Spleen (tissue), 11 donors: Measurements from ENCODE around the gene EXD3. TPM values are rescaled to one million over a fixed set of nuclear protein-coding genes. Genes with fewer than 3 reads are reported as not detected.
A peak's percentile ranks its signal among the peaks of the same experiment; 100 is the strongest.

Experiments
- DNase-seq: peaks from one replicate; pipeline ENCODE4 v3.0.0-alpha.2; 2020
- H3K27ac ChIP-seq, 8 donors: fragments of 200-600 bp; sonication (generic) in 7 of 8; 1 replicate in 4 of 8; 2 replicates in 4 of 8; pipeline versions ENCODE4 v1.5.0 to v1.8.0; 2016 to 2021; ENCODE audit warnings: inconsistent platforms in 4 of 8, mild to moderate bottlenecking in 4 of 8, moderate library complexity in 1 of 8
- H3K27me3 ChIP-seq, 7 donors: fragments of 200-600 bp; sonication (generic) in 6 of 7; replicated peaks in 1 of 7; 1 replicate in 4 of 7; 2 replicates in 3 of 7; pipeline versions ENCODE4 v1.5.0 to v1.8.0; 2016 to 2021; ENCODE audit warnings: inconsistent platforms in 3 of 7, mild to moderate bottlenecking in 1 of 7
- H3K36me3 ChIP-seq, 6 donors: fragments of 200-600 bp; sonication (generic) in 5 of 6; 1 replicate in 4 of 6; 2 replicates in 2 of 6; pipeline versions ENCODE4 v1.5.0 to v1.8.0; 2016 to 2021; ENCODE audit warnings: inconsistent platforms in 2 of 6
- H3K4me1 ChIP-seq, 6 donors: fragments of 200-600 bp; sonication (generic) in 5 of 6; 1 replicate in 3 of 6; 2 replicates in 3 of 6; pipeline versions ENCODE4 v1.5.0 to v1.8.0; 2016 to 2021; ENCODE audit warnings: inconsistent platforms in 3 of 6
- H3K4me3 ChIP-seq, 8 donors: fragments of 200-600 bp; sonication (generic) in 7 of 8; 1 replicate in 4 of 8; 2 replicates in 4 of 8; pipeline versions ENCODE4 v1.5.0 to v1.8.0; 2016 to 2021; ENCODE audit warnings: inconsistent platforms in 4 of 8, mild to moderate bottlenecking in 4 of 8, moderate library complexity in 2 of 8
- H3K9me3 ChIP-seq, 8 donors: fragments of 200-600 bp; sonication (generic) in 7 of 8; 1 replicate in 4 of 8; 2 replicates in 4 of 8; pipeline versions ENCODE4 v1.5.0 to v1.8.0; 2016 to 2021; ENCODE audit warnings: inconsistent platforms in 4 of 8
- POLR2A ChIP-seq, 3 donors: fragments of 450-650 bp; IDR thresholded peaks; one replicate each; pipeline ENCODE4 v1.5.1; 2017; ENCODE audit warnings: antibody characterized with exemption in 3 of 3, mild to moderate bottlenecking in 1 of 3
- POLR2AphosphoS5 ChIP-seq, 3 donors: sonication (generic); formaldehyde crosslinking; IDR thresholded peaks; one replicate each; pipeline ENCODE4 v1.5.1; 2017; ENCODE audit warnings: antibody characterized with exemption in 3 of 3
- WGBS, 5 donors: extraction: QIAGEN DNeasy Blood & Tissue Kit in 3 of 5; methylation state at CpG; one replicate each; pipeline versions ENCODE4 v1.1.5 to v1.1.7; 2013 to 2018; 5-methylcytosine and 5-hydroxymethylcytosine counted together
- intact Hi-C: fragments of 100-400 bp; cut with DNase I; formaldehyde crosslinking; loops from one replicate; pipeline ENCODE4 v1.15.0; 2023; ENCODE audit warnings: low total_unique reads
- polyA plus RNA-seq, 3 donors: library from polyadenylated mRNA; stranded (reverse); fragments of 200-250 nt; gene quantifications; one replicate each; pipeline ENCODE4 v1.2.1, GENCODE V29; 2013
- total RNA-seq, 7 donors: library from RNA; depleted of rRNA in 3 of 7; stranded (reverse); fragments of >200 nt in 3 of 7; fragmentation: NEBNext Ultra II Directional in 4 of 7; extraction: Animal tissue kit (Norgen Biotek cat#: 25700) in 4 of 7; gene quantifications; one replicate each; pipeline versions ENCODE4 v1.1.0 to v1.2.1, GENCODE V29; 2016 to 2021
- TF ChIP-seq, protein P1 (sequence below), 11 experiments: fragments of 200-600 bp in 7 of 11; fragments of 450-650 bp in 4 of 11; sonication (generic) in 4 of 11; IDR thresholded peaks in 8 of 11; conservative IDR thresholded peaks in 3 of 11; 1 replicate in 7 of 11; 2 replicates in 4 of 11; pipeline versions ENCODE4 v1.4.0 to v1.8.0; 2016 to 2021; ENCODE audit warnings: antibody characterized with exemption in 11 of 11, inconsistent platforms in 4 of 11, mild to moderate bottlenecking in 1 of 11
- donor health status: healthy with polysubstance abuse.
- donor health status: DM: no; HTN: no; CAD: no; lungs with moderate emphysema.
- donor health status: DM: no; HTN: no; CAD: no.
- donor health status: Bipolar disorder and iron deficiency.
- donor health status: healthy.
- donor health status: DM: no; HTN: no; CAD: no.
- donor health status: DM: yes; HTN: yes; CAD: no.

EXD3 gene
- total and polyA plus RNA-seq, 10 donors = 14.5 to 62.3 (median 36.3) TPM

GRCh38 chr9:137339045-137339907 lies 83.7 kb downstream of the EXD3 start:
- no peak for DNase-seq
- peaks cover 3 to 28% (median 18%) of the 10 kb centered on the region in 8 donors for H3K9me3 ChIP-seq

DNA sequence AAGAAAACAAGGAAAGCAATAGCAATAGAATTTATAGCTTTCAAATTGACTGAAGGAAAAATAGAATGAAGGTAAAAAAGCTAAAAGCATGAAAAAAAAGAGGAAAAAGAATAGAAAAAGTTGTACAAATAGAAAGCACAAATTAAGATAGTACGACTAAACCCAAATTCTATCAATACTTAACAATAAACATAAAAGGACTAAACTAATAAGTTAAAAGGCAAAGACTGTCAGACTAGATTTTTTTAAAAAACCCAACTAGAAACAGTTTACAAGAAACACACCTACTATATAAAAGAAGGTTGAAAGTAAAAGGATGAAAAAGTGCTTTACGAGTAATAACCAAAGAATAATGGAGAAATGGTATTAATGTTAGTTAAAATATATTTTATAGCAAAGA lies 86.2 kb downstream of the EXD3 start:
- intact Hi-C loops = no loop called here
- Histone ChIP-seq H3K9me3 (peaks cover 3 to 23% (median 18%) of the 10 kb centered on the region in 8 donors), H3K4me1 (peaks cover 0 to 10% (median 0%) of the 10 kb centered on the region in 6 donors), H3K27me3 (no peaks in the 10 kb centered on the region), H3K36me3 (no peaks in the 10 kb centered on the region), H3K4me3 (no peak overlapping the region), H3K27ac (no peak overlapping the region)
- TF ChIP-seq, protein P1, sequence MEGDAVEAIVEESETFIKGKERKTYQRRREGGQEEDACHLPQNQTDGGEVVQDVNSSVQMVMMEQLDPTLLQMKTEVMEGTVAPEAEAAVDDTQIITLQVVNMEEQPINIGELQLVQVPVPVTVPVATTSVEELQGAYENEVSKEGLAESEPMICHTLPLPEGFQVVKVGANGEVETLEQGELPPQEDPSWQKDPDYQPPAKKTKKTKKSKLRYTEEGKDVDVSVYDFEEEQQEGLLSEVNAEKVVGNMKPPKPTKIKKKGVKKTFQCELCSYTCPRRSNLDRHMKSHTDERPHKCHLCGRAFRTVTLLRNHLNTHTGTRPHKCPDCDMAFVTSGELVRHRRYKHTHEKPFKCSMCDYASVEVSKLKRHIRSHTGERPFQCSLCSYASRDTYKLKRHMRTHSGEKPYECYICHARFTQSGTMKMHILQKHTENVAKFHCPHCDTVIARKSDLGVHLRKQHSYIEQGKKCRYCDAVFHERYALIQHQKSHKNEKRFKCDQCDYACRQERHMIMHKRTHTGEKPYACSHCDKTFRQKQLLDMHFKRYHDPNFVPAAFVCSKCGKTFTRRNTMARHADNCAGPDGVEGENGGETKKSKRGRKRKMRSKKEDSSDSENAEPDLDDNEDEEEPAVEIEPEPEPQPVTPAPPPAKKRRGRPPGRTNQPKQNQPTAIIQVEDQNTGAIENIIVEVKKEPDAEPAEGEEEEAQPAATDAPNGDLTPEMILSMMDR (IDR thresholded peaks at IDR 0.05 in 8 of 11, conservative IDR thresholded peaks at IDR 0.05 in 3 of 11) = no peak
- TF ChIP-seq POLR2AphosphoS5 (IDR thresholded peaks at IDR 0.05) (no peak), POLR2A (IDR thresholded peaks at IDR 0.05) (no peak)
- no peak for DNase-seq
- WGBS, 5 donors = 92 to 100% (median 95%) methylated on average over 2 of the region's 2 CpGs

More at GRCh38 chr9:137339045-137339907, 83.7 kb downstream of the EXD3 start:
- intact Hi-C loops = no loop called here
- no peaks in the 10 kb centered on the region for H3K36me3 ChIP-seq
- WGBS, 5 donors = 73 to 85% (median 80%) methylated on average over 7 of the region's 7 CpGs
- no peak overlapping the region for H3K4me3 ChIP-seq
- TF ChIP-seq POLR2AphosphoS5 (IDR thresholded peaks at IDR 0.05) = no peak
- no peak for TF ChIP-seq POLR2A (IDR thresholded peaks at IDR 0.05)
- TF ChIP-seq, protein P1 (IDR thresholded peaks at IDR 0.05 in 8 of 11, conservative IDR thresholded peaks at IDR 0.05 in 3 of 11) = no peak
- peaks cover 0 to 10% (median 0%) of the 10 kb centered on the region in 6 donors for H3K4me1 ChIP-seq
- no peaks in the 10 kb centered on the region for H3K27me3 ChIP-seq
- H3K27ac ChIP-seq = peak overlapping the region in 2 of 8 donors; percentile 0 to 7

DNA sequence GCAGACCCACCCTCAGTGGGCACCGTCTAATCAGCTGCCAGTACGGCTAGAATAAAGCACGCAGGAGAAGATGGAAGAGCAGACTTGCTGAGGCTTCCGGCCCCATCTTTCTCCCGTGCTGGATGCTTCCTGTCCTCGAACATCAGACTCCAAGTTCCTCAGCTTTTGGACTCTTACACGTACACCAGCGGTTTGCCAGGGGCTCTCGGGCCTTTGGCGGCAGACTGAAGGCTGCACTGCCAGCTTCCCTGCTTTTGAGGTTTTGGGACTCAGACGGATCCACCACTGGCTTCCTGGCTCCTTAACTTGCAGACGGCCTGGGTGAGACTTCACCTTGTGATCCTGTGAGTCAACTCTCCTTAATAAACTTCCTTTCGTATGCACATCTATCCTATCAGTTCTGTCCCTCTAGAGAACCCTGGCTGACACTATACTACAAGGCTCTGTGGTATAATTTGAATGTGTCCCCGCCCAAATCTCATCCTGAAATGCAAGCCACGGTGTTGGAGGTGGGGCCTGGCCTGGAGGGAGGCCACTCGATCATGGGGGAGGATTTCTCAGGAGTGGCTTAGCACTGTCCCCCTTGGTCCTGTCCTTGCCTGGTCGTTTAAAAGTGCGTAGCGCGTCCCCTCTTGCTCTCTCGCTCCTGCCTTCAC lies 89.8 kb downstream of the EXD3 start:
- intact Hi-C loops = no loop called here
- no peak for DNase-seq

More for the DNA sequence above, 89.8 kb downstream of the EXD3 start:
- Histone ChIP-seq H3K36me3 (no peaks in the 10 kb centered on the region), H3K4me3 (no peak overlapping the region), H3K9me3 (peaks cover 3 to 25% (median 19%) of the 10 kb centered on the region in 8 donors), H3K4me1 (no peaks in the 10 kb centered on the region), H3K27ac (no peak overlapping the region), H3K27me3 (no peaks in the 10 kb centered on the region)
- TF ChIP-seq POLR2A (IDR thresholded peaks at IDR 0.05) = no peak
- TF ChIP-seq, protein P1 (IDR thresholded peaks at IDR 0.05 in 8 of 11, conservative IDR thresholded peaks at IDR 0.05 in 3 of 11) = no peak
- TF ChIP-seq POLR2AphosphoS5 (IDR thresholded peaks at IDR 0.05) = no peak
- 68 to 83% (median 79%) methylated on average over 21 of the region's 21 CpGs for WGBS, 5 donors
